Esophagus muscularis mucosa (tissue), 4 donors: ENCODE data around the gene CBX4. TPM values are rescaled to one million over a fixed set of nuclear protein-coding genes. Genes with fewer than 3 reads are reported as not detected.

ENCODE experiments used
- DNase-seq: peaks from one replicate; pipeline ENCODE4 v3.0.0-alpha.2; 2017; ENCODE audit errors: extremely low spot score
- H3K27ac ChIP-seq, 4 donors: fragments of 200-600 bp; sonication (generic); replicated peaks in 1 of 4; 1 replicate in 3 of 4; 2 replicates in 1 of 4; pipeline ENCODE4 v1.5.1; 2016 to 2019; ENCODE audit warnings: mild to moderate bottlenecking in 1 of 4
- H3K27me3 ChIP-seq, 4 donors: fragments of 200-600 bp; sonication (generic); one replicate each; pipeline versions ENCODE4 v1.5.1 to v1.6.0; 2016 to 2019
- H3K36me3 ChIP-seq, 4 donors: fragments of 200-600 bp; sonication (generic); one replicate each; pipeline ENCODE4 v1.5.1; 2016 to 2019
- H3K4me1 ChIP-seq, 4 donors: fragments of 200-600 bp; sonication (generic); one replicate each; pipeline ENCODE4 v1.5.1; 2016 to 2019
- H3K4me3 ChIP-seq, 4 donors: fragments of 200-600 bp; sonication (generic); 1 replicate in 2 of 4; 2 replicates in 2 of 4; pipeline ENCODE4 v1.5.1; 2016 to 2019; ENCODE audit warnings: mild to moderate bottlenecking in 4 of 4, moderate library complexity in 1 of 4
- H3K9me3 ChIP-seq, 4 donors: fragments of 200-600 bp; sonication (generic); 1 replicate in 3 of 4; 2 replicates in 1 of 4; pipeline ENCODE4 v1.5.1; 2016 to 2019
- EP300 ChIP-seq: sonication (generic); formaldehyde crosslinking; IDR thresholded peaks from one replicate; pipeline ENCODE4 v1.6.1; 2017; ENCODE audit warnings: antibody characterized with exemption
- POLR2A ChIP-seq: fragments of 450-650 bp; IDR thresholded peaks from one replicate; pipeline ENCODE4 v1.6.1; 2017; ENCODE audit warnings: antibody characterized with exemption, moderate library complexity, mild to moderate bottlenecking, low read depth
- POLR2AphosphoS5 ChIP-seq, 2 donors: sonication (generic); formaldehyde crosslinking; IDR thresholded peaks; one replicate each; pipeline ENCODE4 v1.6.1; 2017; ENCODE audit warnings: antibody characterized with exemption in 2 of 2
- WGBS: methylation state at CpG from one replicate; pipeline ENCODE4 v1.1.5; 2018; 5-methylcytosine and 5-hydroxymethylcytosine counted together
- intact Hi-C: fragments of 100-400 bp; cut with DNase I; formaldehyde crosslinking; loops from one replicate; pipeline ENCODE4 v1.15.1; 2023
- total RNA-seq, 4 donors: library from RNA; depleted of rRNA; stranded (reverse); fragments of >200 nt; gene quantifications; one replicate each; pipeline versions ENCODE4 v1.1.0 to v1.2.1, GENCODE V29; 2016
- TF ChIP-seq, protein P1 (sequence below), 3 experiments: fragments of 200-600 bp in 2 of 3; fragments of 450-650 bp in 1 of 3; sonication (generic) in 2 of 3; IDR thresholded peaks; one replicate each; pipeline ENCODE4 v1.5.1; 2017 to 2019; ENCODE audit warnings: antibody characterized with exemption in 3 of 3, mild to moderate bottlenecking in 2 of 3, moderate library complexity in 1 of 3

Gene CBX4
- total RNA-seq, 4 donors from 2014 or later = 6.6 to 14.1 (median 12.3) TPM

DNA sequence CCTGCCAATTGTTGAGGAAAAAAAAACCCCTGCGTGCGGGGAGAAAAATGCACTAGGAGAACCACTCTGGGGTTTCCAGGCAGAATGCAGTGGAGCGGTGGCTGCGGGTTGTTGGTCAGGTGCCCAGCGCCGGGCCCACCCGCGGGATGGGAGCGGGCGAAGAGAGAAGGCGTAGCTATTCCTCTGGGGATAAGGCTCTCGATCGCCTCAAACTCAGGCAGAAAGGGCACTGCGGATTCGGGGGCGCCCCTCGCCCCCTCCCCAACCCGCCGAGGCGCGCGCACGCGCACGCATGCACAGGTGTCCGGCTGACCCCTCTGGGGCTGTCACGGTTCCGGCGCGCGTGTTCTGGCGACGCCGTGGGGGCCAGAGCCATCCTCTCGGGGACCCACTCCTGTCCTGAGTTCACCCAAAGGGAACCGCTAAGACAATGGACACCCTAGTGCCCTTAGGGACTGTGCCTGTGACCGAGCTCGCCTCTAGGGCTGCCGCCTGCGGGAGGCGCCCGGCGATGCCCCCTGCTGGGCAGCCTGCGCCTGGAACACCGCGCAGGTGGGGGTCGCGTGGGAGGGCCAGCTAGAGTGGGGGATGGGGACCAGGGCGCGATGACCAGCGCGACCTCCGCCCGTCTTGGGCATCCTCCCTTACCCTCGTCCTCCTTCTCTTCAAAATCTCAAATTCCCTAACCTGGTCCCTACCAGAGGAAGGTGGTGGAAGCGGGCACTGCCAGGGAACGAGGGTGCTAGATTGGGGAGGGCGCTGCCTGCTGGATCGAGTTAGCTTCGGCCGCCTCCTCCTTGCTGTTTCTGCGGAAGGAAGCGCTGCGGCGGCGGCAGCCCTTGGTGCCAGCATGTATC, 28.0 kb downstream of the CBX4 start:
- H3K4me3 ChIP-seq = peak overlapping the region in 1 of 4 donors; percentile 18
- H3K27ac ChIP-seq = no peak overlapping the region
- WGBS = 4% methylated on average over 43 of the region's 66 CpGs
- TF ChIP-seq EP300 = no peak
- TF ChIP-seq, protein P1, sequence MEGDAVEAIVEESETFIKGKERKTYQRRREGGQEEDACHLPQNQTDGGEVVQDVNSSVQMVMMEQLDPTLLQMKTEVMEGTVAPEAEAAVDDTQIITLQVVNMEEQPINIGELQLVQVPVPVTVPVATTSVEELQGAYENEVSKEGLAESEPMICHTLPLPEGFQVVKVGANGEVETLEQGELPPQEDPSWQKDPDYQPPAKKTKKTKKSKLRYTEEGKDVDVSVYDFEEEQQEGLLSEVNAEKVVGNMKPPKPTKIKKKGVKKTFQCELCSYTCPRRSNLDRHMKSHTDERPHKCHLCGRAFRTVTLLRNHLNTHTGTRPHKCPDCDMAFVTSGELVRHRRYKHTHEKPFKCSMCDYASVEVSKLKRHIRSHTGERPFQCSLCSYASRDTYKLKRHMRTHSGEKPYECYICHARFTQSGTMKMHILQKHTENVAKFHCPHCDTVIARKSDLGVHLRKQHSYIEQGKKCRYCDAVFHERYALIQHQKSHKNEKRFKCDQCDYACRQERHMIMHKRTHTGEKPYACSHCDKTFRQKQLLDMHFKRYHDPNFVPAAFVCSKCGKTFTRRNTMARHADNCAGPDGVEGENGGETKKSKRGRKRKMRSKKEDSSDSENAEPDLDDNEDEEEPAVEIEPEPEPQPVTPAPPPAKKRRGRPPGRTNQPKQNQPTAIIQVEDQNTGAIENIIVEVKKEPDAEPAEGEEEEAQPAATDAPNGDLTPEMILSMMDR (IDR thresholded peaks at IDR 0.05) = peak; percentile 40 to 52 (median 42)
- H3K36me3 ChIP-seq = no peaks in the 10 kb centered on the region
- no peak for DNase-seq
- peaks cover 37 to 100% (median 90%) of the 10 kb centered on the region in 4 donors for H3K27me3 ChIP-seq
- intact Hi-C loops = no loop called here
- H3K9me3 ChIP-seq = no peaks in the 10 kb centered on the region
- peaks cover 48 to 71% (median 62%) of the 10 kb centered on the region in 4 donors for H3K4me1 ChIP-seq

DNA sequence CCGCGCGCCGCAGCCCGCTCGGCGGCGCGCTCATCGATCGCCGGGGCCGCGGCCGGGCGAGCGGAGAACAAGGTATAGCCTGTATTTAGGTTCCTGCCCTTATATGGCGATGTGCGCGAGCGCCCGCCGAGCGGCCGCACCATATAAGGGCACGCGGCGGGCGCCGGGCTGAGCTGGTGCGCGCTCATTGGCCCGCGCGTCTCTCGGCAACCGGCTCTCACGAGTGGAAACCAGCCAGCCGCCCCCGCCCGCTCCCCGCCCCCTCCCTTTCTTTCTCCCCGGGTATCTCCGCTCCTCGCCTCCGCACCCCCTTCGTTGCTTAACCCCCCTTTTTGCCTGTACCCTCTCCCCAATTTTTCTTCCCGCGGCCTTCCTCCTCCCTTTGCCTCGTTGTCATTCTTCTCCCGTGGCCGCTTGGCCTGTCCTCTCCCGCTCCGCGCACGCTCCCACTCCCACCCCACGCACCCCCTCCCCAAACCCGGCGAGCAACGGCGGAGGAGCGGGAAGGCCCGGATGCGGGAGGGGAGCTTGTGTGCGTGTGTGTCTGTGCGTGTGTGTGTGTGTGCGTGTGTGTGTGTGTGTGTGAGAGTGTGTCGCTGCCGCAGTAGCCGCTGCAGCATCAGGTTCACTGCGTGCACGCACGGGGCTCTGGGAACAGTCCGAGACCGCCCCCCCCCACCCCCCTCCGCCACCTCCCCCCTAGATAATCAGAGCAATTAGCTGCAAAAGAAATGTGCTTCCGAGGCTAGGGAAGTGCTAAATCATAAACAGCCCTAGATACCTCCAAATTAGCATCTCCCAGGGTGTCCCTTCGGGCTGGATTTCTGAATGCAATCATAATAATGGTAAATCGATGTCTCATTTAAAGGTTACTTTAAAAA, 28.9 kb downstream of the CBX4 start:
- H3K27me3 ChIP-seq = peaks cover 40 to 100% (median 91%) of the 10 kb centered on the region in 4 donors
- DNase-seq = no peak
- H3K4me3 ChIP-seq = peak overlapping the region; percentile 18 to 46 (median 30)
- no peaks in the 10 kb centered on the region for H3K9me3 ChIP-seq
- peaks cover 46 to 65% (median 59%) of the 10 kb centered on the region in 4 donors for H3K4me1 ChIP-seq
- TF ChIP-seq POLR2AphosphoS5 (IDR thresholded peaks at IDR 0.05) (peak in 1 of 2 donors; percentile 68), EP300 (no peak)
- no peaks in the 10 kb centered on the region for H3K36me3 ChIP-seq
- WGBS = 2% methylated on average over 27 of the region's 79 CpGs
- H3K27ac ChIP-seq = no peak overlapping the region
- intact Hi-C loops = no loop called here

DNA sequence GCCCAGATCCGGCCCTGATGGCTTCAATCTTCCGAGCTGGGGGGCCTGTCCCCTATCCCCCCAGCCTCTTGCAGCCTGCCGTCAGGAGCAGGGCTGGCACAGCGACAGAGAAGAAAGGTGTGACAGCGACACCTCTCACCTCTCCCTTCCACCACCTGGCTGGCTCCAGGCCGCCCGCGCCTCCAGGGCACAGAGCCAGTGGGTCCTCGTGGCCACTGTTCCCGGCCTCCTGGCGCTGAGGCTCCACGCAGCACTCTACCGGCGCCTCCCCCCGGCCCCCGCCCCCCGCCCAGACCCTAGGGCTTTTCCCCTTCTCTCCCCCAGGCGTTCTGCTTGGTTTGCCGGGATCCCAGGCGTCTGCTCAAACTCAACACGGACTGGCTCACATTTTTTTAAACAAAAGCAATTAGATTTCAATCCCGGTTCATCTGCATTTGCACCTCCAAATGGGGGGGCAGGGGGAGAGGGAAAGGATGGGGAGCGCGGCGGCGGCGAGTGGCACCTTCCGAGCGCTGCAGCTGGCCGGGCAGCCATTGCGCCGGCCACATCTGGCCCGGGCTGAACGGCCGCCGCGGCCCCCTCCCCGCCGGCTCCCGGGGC, 29.6 kb downstream of the CBX4 start:
- TF ChIP-seq, protein P1 (IDR thresholded peaks at IDR 0.05) = no peak
- TF ChIP-seq POLR2AphosphoS5 (IDR thresholded peaks at IDR 0.05) (no peak), POLR2A (no peak), EP300 (no peak)
- Histone ChIP-seq H3K9me3 (no peaks in the 10 kb centered on the region), H3K27ac (no peak overlapping the region), H3K36me3 (no peaks in the 10 kb centered on the region), H3K27me3 (peaks cover 48 to 100% (median 91%) of the 10 kb centered on the region in 4 donors), H3K4me3 (peak overlapping the region; percentile 18 to 46 (median 30)), H3K4me1 (peaks cover 38 to 58% (median 52%) of the 10 kb centered on the region in 4 donors)
- WGBS = 30% methylated on average over 4 of the region's 40 CpGs
- no peak for DNase-seq
- intact Hi-C loops = no loop called here

DNA sequence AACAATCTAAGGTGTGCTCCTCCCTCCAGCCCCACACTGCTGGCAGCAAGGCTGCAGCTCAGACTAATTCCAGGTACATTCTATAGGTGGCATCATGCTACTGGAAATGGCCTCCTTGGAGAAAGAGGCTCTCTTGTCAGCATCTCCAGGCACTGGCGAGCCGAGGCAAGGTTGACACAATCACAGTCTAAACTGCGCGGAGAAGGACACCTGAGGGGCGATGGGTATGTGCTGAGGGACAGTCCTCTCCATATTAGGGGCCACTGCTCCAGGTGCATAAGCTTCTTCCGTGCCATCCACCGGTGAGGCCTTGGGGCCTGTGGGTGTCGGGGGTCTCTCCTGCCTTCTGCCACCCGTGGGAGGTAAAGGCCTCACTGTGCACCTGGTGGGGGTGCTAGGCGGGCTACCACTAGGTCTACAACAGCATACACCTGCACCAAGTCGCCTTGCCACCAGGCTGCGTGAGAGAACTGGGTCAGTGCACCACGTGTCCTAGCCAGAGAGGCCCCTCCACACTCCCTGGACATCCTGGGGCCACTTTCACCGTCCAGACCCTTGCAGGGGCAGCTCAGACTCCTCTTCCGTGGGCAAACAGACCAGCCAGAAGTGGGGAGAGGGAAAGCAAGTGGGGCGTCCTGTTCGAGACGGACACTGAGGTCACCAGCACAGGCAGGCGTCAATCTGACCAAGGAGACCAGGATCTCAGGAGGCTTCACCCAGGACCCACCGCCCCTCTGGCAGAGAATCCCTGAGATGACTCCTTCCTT, 30.3 kb downstream of the CBX4 start:
- peaks cover 36 to 58% (median 51%) of the 10 kb centered on the region in 4 donors for H3K4me1 ChIP-seq
- intact Hi-C loops = no loop called here
- H3K27me3 ChIP-seq = peaks cover 53 to 100% (median 91%) of the 10 kb centered on the region in 4 donors

More for the DNA sequence above, 30.3 kb downstream of the CBX4 start:
- Histone ChIP-seq H3K4me3 (no peak overlapping the region), H3K27ac (no peak overlapping the region), H3K36me3 (no peaks in the 10 kb centered on the region), H3K9me3 (no peaks in the 10 kb centered on the region)
- TF ChIP-seq POLR2A = no peak
- TF ChIP-seq, protein P1 (IDR thresholded peaks at IDR 0.05) = peak in 2 of 3 experiments; percentile 28 to 37
- DNase-seq = no peak
- 46% methylated on average over 19 of the region's 20 CpGs for WGBS
